HepG2 (cell line): Measurements from ENCODE around the gene STON1. TPM values are rescaled to one million over a fixed set of nuclear protein-coding genes. Genes with fewer than 3 reads are reported as not detected.
"Not testable (repeated sequence)": the region's sequence is repeated elsewhere in the genome, so short reads cannot be mapped to it uniquely, and the experiment has no call there.

Source experiments
- ATAC-seq: fragments of 200-7000 bp; cut with Tn5 transposase; 3 replicates; pipeline ENCODE4 v1.9.1; 2020; ENCODE audit warnings: mild to moderate bottlenecking, moderate library complexity
- BruUV-seq: library from RNA; stranded (reverse); fragments of 400-500 nt; replicated peaks from 2 replicates; lab custom pipeline; 2021; lab: Mats Ljungman, UMichigan
- CTCF ChIA-PET: fragments of 300-600 bp; formaldehyde crosslinking; extraction: SDS; loops from one replicate; lab custom pipeline; 2021; ENCODE audit warnings: low total read pairs, inconsistent platforms, low intra/inter-chr PET ratio; lab: Yijun Ruan, JAX
- POLR2A ChIA-PET: fragments of 350-600 bp; sonication (Branson Sonifier 250); formaldehyde crosslinking; loops from one replicate; lab custom pipeline; 2020; ENCODE audit warnings: antibody characterized with exemption, inconsistent platforms; lab: Yijun Ruan, JAX
- DNase-seq: peaks from one replicate; pipeline ENCODE4 v3.0.0-alpha.2; 2015; ENCODE audit warnings: low spot score
- FAIRE-seq: peaks from 3 replicates; lab custom pipeline; 2011; peaks lifted over from hg19 to GRCh38; lab: Jason Lieb, UNC
- H2AFZ ChIP-seq: one replicate; pipeline ENCODE4 v1.6.1; 2011; ENCODE audit warnings: low read length, inconsistent platforms
- H3K27ac ChIP-seq: fragments of 300-600 bp; 3 replicates; pipeline ENCODE4 v1.8.0; 2011; ENCODE audit warnings: mixed run types, mild to moderate bottlenecking, mixed read lengths, low read length, inconsistent platforms; ENCODE audit not compliant: insufficient read depth; ENCODE audit errors: extremely low read length
- H3K27me3 ChIP-seq, 2 experiments: fragments of 200-600 bp in 1 of 2; 2 replicates in 1 of 2; 3 replicates in 1 of 2; pipeline versions ENCODE4 v1.6.0 to v1.8.0; 2011; ENCODE audit warnings: low read length in 2 of 2, mild to moderate bottlenecking in 2 of 2, moderate library complexity in 2 of 2, inconsistent platforms in 1 of 2; ENCODE audit not compliant: insufficient read depth in 2 of 2, control insufficient read depth in 1 of 2
- H3K36me3 ChIP-seq, 2 experiments: fragments of 200-600 bp in 1 of 2; replicated peaks in 1 of 2; 2 replicates in 1 of 2; 3 replicates in 1 of 2; pipeline versions ENCODE4 v1.5.1 to v1.8.0; 2011; ENCODE audit warnings: low read length in 2 of 2, inconsistent platforms in 1 of 2; ENCODE audit not compliant: insufficient read depth in 2 of 2, control insufficient read depth in 1 of 2
- H3K4me1 ChIP-seq: 2 replicates; pipeline ENCODE4 v1.5.1; 2012; ENCODE audit warnings: low read length, inconsistent platforms; ENCODE audit not compliant: insufficient read depth
- H3K4me2 ChIP-seq: 2 replicates; pipeline ENCODE4 v1.6.0; 2011; ENCODE audit warnings: low read depth, low read length, inconsistent platforms
- H3K4me3 ChIP-seq, 3 experiments: fragments of 200-600 bp in 1 of 3; sonication (generic), shearing (Covaris generic) in 1 of 3; replicated peaks in 1 of 3; 2 replicates each; pipeline ENCODE4 v1.5.1; 2011 to 2016; ENCODE audit warnings: low read length in 3 of 3, inconsistent platforms in 2 of 3, low read depth in 2 of 3, mild to moderate bottlenecking in 2 of 3, control low read depth in 1 of 3, mixed read lengths in 1 of 3; ENCODE audit not compliant: insufficient read depth in 1 of 3
- H3K79me2 ChIP-seq: one replicate; pipeline ENCODE4 v1.6.1; 2011; ENCODE audit warnings: low read length, inconsistent platforms; ENCODE audit not compliant: insufficient read depth
- H3K9ac ChIP-seq: 2 replicates; pipeline ENCODE4 v1.6.0; 2011; ENCODE audit warnings: mild to moderate bottlenecking, low read depth, low read length, inconsistent platforms; ENCODE audit not compliant: insufficient read depth
- H3K9me3 ChIP-seq: 2 replicates; pipeline ENCODE4 v1.5.1; 2012; ENCODE audit warnings: mild to moderate bottlenecking, low read length
- H4K20me1 ChIP-seq: 2 replicates; pipeline ENCODE4 v1.6.0; 2011; ENCODE audit warnings: inconsistent platforms, mild to moderate bottlenecking, low read length, moderate library complexity; ENCODE audit not compliant: insufficient read depth
- ATRX ChIP-seq: sonication (generic); formaldehyde crosslinking; IDR thresholded peaks from 2 replicates; pipeline ENCODE4 v1.4.0; 2020; ENCODE audit warnings: missing genetic modification reagents, borderline replicate concordance
- YEATS2 ChIP-seq: sonication (generic); formaldehyde crosslinking; IDR thresholded peaks from 2 replicates; pipeline ENCODE4 v1.4.0; 2020; ENCODE audit warnings: missing genetic modification reagents, borderline replicate concordance
- ZNF207 ChIP-seq: fragments of 450-650 bp; IDR thresholded peaks from 2 replicates; pipeline ENCODE4 v1.6.1; 2016; ENCODE audit warnings: antibody characterized with exemption, borderline replicate concordance
- ZNF24 ChIP-seq: fragments of 450-650 bp; IDR thresholded peaks from 2 replicates; pipeline ENCODE4 v1.6.1; 2017; ENCODE audit warnings: antibody characterized with exemption, mild to moderate bottlenecking
- ZNF703 ChIP-seq: sonication (generic); formaldehyde crosslinking; IDR thresholded peaks from 2 replicates; pipeline ENCODE4 v1.5.1; 2020; ENCODE audit warnings: missing genetic modification reagents, mild to moderate bottlenecking, moderate library complexity, borderline replicate concordance
- whole genome bisulfite sequencing: methylation state at CpG from one replicate; pipeline ENCODE4 v1.1.6; 2017; ENCODE audit warnings: low lambda C conversion rate; 5-methylcytosine and 5-hydroxymethylcytosine counted together
- in situ Hi-C: cut with HindIII; loops from 2 replicates; pipeline ENCODE4 v1.10.0; 2017; ENCODE audit warnings: low pct_unique_long_range_greater_than_20kb; ENCODE audit not compliant: extremely low pct_ligation_motif_present
- intact Hi-C: fragments of 100-400 bp; cut with micrococcal nuclease; formaldehyde crosslinking; loops from one replicate; pipeline ENCODE4 v1.10.0; 2022; ENCODE audit not compliant: unreplicated experiment
- polyA plus RNA-seq, 8 experiments: library from polyadenylated mRNA; depleted of rRNA in 3 of 8; stranded (reverse) in 7 of 8; unstranded in 1 of 8; fragments of >200 nt; fragmentation: Illumina TruSeq in 4 of 8; extraction: Trizol in 4 of 8; gene quantifications; 2 replicates each; pipeline versions ENCODE4 v1.2.1 to v1.2.3, GENCODE V29; 2011 to 2016; ENCODE audit warnings: low read depth in 4 of 8, missing spikeins in 1 of 8, mixed read lengths in 1 of 8; ENCODE audit not compliant: insufficient read depth in 1 of 8
- total RNA-seq, 5 experiments: library from RNA; depleted of rRNA; stranded (reverse); fragments of >200 nt; fragmentation: Illumina TruSeq; extraction: Trizol; gene quantifications; 2 replicates each; pipeline ENCODE4 v1.2.3, GENCODE V29; 2016; ENCODE audit warnings: low read depth in 1 of 5
- TF ChIP-seq, protein P1 (sequence below): IDR thresholded peaks from 2 replicates; pipeline ENCODE4 v1.6.1; 2016; ENCODE audit warnings: missing compliant biosample characterization, missing genetic modification reagents, borderline replicate concordance
- TF ChIP-seq, protein P2 (sequence below), 2 experiments: sonication (generic) in 1 of 2; formaldehyde crosslinking in 1 of 2; IDR thresholded peaks; 2 replicates each; pipeline versions ENCODE4 v1.4.0 to v1.6.1; 2018 to 2020; ENCODE audit warnings: missing genetic modification reagents in 2 of 2, borderline replicate concordance in 1 of 2, low read depth in 1 of 2, mild to moderate bottlenecking in 1 of 2, missing biosample characterization in 1 of 2
- TF ChIP-seq, protein P3 (sequence below): sonication (generic); formaldehyde crosslinking; IDR thresholded peaks from 2 replicates; pipeline ENCODE4 v1.8.0; 2022; ENCODE audit warnings: mild to moderate bottlenecking, missing genetic modification reagents, moderate library complexity

The STON1 gene
- total and polyA plus RNA-seq, 2 of the 13 experiments (the other 11 are each of a cell fraction or from before 2014, with no cell fraction given) = 0.09 to 0.28 TPM

DNA sequence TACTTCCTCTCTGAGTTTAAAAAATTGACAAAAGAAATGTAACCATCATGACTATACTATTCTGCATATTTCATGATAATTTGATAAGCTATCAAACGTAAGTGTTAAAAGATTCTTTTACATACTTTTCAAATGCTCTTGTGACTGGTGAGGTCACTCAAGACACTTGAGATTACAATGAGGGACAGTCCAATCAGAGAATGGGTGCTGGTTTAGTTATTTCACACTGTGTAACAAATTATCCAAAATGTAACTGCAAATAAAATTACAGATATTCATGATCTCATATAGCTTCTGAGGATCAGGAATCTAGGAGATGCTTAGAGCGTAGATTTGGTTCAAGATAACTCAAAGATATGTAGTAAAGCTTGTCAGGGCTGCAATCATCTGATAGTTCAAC lies 83.3 kb downstream of the STON1 start:
- no peak overlapping the region for H2AFZ ChIP-seq
- H3K9ac ChIP-seq = no peak overlapping the region
- H3K4me3 ChIP-seq = no peak overlapping the region
- BruUV-seq = no TSS peak
- DNase-seq = no peak
- FAIRE-seq = no peak
- H3K27me3 ChIP-seq = peaks cover 0 to 15% of the 10 kb centered on the region in 2 experiments; a peak in 2 of 5 replicates
- no peaks in the 10 kb centered on the region for H3K36me3 ChIP-seq
- TF ChIP-seq ATRX (no peak), ZNF24 (no peak), ZNF703 (no peak), ZNF207 (no peak), YEATS2 (CRISPR knock-in tag) (no peak)
- TF ChIP-seq, protein P1, sequence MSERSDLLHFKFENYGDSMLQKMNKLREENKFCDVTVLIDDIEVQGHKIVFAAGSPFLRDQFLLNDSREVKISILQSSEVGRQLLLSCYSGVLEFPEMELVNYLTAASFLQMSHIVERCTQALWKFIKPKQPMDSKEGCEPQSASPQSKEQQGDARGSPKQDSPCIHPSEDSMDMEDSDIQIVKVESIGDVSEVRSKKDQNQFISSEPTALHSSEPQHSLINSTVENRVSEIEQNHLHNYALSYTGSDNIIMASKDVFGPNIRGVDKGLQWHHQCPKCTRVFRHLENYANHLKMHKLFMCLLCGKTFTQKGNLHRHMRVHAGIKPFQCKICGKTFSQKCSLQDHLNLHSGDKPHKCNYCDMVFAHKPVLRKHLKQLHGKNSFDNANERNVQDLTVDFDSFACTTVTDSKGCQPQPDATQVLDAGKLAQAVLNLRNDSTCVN (CRISPR knock-in tag) = no peak
- TF ChIP-seq, protein P2, sequence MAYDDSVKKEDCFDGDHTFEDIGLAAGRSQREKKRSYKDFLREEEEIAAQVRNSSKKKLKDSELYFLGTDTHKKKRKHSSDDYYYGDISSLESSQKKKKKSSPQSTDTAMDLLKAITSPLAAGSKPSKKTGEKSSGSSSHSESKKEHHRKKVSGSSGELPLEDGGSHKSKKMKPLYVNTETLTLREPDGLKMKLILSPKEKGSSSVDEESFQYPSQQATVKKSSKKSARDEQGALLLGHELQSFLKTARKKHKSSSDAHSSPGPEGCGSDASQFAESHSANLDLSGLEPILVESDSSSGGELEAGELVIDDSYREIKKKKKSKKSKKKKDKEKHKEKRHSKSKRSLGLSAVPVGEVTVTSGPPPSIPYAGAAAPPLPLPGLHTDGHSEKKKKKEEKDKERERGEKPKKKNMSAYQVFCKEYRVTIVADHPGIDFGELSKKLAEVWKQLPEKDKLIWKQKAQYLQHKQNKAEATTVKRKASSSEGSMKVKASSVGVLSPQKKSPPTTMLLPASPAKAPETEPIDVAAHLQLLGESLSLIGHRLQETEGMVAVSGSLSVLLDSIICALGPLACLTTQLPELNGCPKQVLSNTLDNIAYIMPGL (CRISPR knock-in tag; IDR thresholded peaks at IDR 0.05; ENCODE audit: borderline replicate concordance in 1 of 2, low read depth in 1 of 2) = no peak
- TF ChIP-seq, protein P3, sequence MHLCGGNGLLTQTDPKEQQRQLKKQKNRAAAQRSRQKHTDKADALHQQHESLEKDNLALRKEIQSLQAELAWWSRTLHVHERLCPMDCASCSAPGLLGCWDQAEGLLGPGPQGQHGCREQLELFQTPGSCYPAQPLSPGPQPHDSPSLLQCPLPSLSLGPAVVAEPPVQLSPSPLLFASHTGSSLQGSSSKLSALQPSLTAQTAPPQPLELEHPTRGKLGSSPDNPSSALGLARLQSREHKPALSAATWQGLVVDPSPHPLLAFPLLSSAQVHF = no peak
- POLR2A ChIA-PET = no interaction called here
- H3K27ac ChIP-seq = no peak overlapping the region
- CTCF ChIA-PET = no interaction called here
- WGBS = 5% methylated on average over 2 of the region's 2 CpGs
- in situ Hi-C loops = no loop called here
- no peaks in the 10 kb centered on the region for H3K79me2 ChIP-seq
- H3K4me2 ChIP-seq = no peak overlapping the region
- intact Hi-C loops = no loop called here
- no peak for ATAC-seq
- no peaks in the 10 kb centered on the region for H4K20me1 ChIP-seq
- no peaks in the 10 kb centered on the region for H3K4me1 ChIP-seq
- H3K9me3 ChIP-seq = no peaks in the 10 kb centered on the region

DNA sequence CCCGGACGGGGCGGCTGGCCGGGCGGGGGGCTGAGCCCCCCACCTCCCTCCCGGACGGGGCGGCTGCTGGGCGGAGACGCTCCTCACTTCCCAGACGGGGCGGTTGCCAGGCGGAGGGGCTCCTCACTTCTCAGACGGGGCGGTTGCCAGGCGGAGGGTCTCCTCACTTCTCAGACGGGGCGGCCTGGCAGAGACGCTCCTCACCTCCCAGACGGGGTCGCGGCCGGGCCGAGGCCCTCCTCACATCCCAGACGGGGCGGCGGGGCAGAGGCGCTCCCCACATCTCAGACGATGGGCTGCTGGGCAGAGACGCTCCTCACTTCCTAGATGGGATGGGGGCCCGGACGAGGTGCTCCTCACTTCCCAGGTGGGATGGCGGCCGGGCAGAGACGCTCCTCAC lies 84.6 kb downstream of the STON1 start:
- H3K27me3 ChIP-seq, ATAC-seq, BruUV-seq, H3K4me2 ChIP-seq, H2AFZ ChIP-seq, H3K9ac ChIP-seq, POLR2A ChIA-PET, H3K4me3 ChIP-seq, DNase-seq, H3K9me3 ChIP-seq, FAIRE-seq, intact Hi-C loops, in situ Hi-C loops, CTCF ChIA-PET, H3K36me3 ChIP-seq, H3K79me2 ChIP-seq, H3K4me1 ChIP-seq, H3K27ac ChIP-seq, H4K20me1 ChIP-seq: not testable (repeated sequence)
- WGBS = 89% methylated on average over 10 of the region's 35 CpGs
